HG02970 (cell line): Measurements from ENCODE around the gene IGF2.

Experiments used
- ATAC-seq: cut with Tn5 transposase; IDR thresholded peaks from one replicate; pipeline ENCODE4 v1.9.1; 2021; ENCODE audit warnings: mild to moderate bottlenecking, moderate library complexity, moderate number of reproducible peaks; ENCODE audit not compliant: unreplicated experiment, low FRiP score

Gene IGF2

DNA sequence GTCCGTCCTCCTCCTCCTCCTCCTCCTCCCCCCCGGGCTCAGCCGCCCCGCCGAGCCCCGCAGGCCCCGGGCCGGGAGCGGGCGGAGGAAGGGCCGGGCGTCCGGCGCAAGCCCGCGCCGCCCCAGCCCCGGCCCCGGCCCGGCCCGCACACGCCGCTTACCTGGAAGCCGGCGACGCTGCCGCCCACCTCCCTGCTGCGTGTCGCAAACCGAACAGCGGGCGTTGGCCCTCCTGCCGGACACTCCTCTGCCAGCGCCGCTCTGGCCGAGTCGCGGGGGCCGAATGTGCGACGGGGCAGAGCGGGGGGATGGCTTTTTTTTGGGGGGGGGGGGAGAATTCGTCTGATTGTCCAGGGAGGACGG, 1.1 kb downstream of the IGF2 start:
- ATAC-seq, result no peak

GRCh38 chr11:2137202-2138067, 1.8 kb downstream of the IGF2 start:
- no peak for ATAC-seq

DNA sequence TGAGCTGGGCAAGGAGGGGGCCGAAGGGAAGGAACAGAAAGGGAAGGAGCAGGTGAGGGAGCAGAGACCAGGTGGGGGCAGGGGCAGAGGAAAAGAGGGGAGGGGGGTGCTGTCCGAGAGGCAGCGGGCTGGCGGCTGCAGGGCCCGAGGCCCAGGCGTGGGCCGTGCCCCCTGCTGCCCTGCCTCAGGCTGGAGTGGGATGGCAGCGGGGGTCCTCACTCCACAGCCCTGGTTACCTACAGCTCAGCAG, 2.3 kb downstream of the IGF2 start:
- ATAC-seq, result no peak

GRCh38 chr11:2136209-2136951, 2.8 kb downstream of the IGF2 start:
- ATAC-seq, result no peak

GRCh38 chr11:2135648-2136201, 3.5 kb downstream of the IGF2 start:
- no peak for ATAC-seq

DNA sequence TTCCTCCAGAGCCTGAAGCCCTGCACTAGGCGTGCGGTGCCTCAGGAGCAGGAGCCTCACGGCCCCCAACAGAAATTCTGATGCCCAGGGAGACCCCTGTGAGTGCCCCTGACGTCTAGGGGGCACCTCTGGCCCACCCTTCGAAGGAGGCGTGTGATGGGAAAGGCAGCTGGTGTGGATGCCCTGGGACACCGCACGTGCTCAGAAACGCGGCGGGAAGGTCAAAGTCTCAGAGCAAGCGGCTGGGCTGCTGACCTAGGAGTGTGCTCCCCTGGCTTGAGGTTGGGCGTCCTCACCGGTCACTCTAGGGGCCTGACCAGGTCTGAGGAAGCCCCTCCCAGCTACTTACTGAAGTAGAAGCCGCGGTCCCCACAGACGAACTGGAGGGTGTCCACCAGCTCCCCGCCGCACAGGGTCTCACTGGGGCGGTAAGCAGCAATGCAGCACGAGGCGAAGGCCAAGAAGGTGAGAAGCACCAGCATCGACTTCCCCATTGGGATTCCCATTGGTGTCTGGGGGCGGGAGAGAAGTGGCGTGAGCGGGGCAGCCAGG, 4.1 kb downstream of the IGF2 start:
- ATAC-seq, result no peak

- no peak for ATAC-seq
Observed at GRCh38 chr11:2134022-2135010, 4.9 kb downstream of the IGF2 start.

DNA sequence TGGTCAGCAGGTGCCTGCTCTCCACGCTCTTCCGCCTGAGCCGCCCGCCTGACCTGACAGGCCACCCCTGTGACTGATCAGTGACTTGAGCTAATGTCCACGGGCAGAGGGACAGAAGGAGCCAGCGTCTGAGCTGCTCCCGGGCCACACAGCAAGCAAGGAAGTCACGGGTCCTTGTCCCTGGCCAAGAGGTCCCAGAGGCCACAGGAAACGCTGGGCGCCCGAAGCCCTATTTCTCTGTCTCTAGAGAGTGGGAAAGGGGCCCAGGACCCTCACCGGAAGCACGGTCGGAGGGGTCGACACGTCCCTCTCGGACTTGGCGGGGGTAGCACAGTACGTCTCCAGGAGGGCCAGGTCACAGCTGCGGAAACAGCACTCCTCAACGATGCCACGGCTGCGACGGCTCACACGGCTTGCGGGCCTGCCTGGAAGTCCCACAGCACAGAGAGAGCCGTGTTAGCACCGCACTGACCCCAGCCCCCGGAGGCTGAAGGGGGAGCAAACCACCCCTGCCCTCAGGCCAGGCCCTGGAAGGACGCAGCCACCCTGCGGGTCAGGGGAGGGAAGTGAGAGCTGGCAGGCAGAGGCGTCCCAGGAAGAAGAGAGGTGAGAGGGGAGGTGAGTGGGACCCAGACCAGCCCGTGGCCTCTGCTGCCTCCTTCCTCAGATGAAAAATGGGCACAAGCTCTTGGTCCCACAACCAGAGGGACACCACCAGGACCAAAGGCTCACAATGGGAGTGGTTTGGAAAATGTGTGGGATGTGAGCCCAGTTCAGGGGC, 5.8 kb downstream of the IGF2 start:
- no peak for ATAC-seq

DNA sequence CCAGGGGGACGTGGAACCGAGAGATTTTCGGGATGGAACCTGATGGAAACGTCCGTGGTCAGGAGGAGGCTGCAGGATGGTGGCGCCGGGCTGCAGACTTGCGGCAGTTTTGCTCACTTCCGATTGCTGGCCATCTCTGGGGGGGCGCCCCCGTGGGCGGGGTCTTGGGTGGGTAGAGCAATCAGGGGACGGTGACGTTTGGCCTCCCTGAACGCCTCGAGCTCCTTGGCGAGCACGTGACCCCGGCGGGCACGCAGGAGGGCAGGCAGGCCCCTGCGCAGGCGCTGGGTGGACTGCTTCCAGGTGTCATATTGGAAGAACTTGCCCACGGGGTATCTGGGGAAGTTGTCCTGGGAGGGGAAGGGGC, 6.3 kb downstream of the IGF2 start:
- ATAC-seq, result no peak

- ATAC-seq, result no peak
Observed at GRCh38 chr11:2132246-2132645, 6.9 kb downstream of the IGF2 start.

DNA sequence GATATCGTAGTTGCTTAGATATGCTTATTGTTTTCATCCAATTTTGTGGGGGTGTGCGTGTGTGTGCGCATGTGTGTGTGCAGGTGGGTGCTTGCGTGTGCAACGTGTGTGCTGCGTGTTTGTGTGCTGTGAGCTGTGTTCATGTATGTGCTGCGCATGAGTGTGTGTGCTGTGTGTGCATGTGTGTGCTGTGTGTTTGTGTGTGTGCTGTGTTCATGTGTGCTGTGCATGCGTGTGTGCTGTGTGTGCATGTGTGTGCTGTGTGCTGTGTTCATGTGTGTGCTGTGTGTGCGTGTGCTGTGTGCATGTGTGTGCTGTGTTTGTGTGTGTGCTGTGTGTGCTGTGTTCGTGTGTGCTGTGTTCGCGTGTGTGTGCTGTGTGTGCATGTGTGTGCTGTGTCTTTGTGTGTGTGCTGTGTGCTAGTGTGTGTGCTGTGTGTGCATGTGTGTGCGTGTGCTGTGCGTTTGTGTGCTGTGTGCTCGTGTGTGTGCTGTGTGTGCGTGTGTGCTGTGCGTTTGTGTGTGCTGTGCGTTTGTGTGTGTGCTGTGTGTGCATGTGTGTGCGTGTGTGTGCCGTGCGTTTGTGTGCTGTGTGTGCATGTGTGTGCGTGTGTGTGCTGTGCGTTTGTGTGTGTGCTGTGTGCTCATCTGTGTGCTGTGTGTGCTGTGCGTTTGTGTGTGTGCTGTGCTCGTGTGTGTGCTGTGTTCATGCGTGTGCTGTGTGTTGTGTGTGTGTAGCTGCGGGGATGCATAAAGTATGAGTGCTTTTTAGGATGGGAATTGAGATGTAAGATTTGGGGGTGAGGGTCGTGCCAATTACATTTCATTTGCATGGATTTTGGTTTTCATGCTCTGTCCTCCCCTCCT, 7.6 kb downstream of the IGF2 start:
- no peak for ATAC-seq

DNA sequence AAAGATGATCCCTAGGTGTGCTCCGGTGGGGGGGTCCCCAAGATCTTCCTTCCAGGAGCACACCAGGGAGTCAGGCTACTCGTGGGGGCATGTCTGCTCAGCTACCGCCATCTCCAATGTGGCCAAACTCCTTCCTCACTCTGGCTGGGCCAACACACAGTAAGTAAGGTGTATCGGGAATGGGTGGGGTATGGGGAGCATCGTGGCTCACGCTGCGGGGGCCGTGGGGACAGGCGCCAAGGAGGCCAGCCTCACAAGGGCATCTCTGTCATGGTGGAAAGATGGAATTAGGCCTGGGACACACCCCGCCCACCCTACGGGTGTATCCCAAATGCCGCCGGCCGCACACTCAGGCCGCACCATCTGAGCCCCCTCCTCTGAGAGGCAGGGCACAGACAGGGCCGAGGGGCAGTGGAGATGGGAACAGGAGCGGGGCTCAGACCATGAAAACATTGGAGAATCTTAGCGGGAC, 8.3 kb downstream of the IGF2 start:
- ATAC-seq, result no peak

- no peak for ATAC-seq
Observed at GRCh38 chr11:2129699-2130366, 9.4 kb downstream of the IGF2 start.

GRCh38 chr11:2129308-2129698, 9.9 kb downstream of the IGF2 start:
- no peak for ATAC-seq

GRCh38 chr11:2128511-2129307, 10.5 kb downstream of the IGF2 start:
- ATAC-seq, result no peak

GRCh38 chr11:2128130-2128510, 11.1 kb downstream of the IGF2 start:
- ATAC-seq, result no peak

GRCh38 chr11:2127482-2128129, 11.6 kb downstream of the IGF2 start:
- no peak for ATAC-seq
